ENCODE data around the gene HDDC3.
"Not testable (repeated sequence)": the region's sequence is repeated elsewhere in the genome, so short reads cannot be mapped to it uniquely, and the experiment has no call there.

Gene HDDC3

DNA sequence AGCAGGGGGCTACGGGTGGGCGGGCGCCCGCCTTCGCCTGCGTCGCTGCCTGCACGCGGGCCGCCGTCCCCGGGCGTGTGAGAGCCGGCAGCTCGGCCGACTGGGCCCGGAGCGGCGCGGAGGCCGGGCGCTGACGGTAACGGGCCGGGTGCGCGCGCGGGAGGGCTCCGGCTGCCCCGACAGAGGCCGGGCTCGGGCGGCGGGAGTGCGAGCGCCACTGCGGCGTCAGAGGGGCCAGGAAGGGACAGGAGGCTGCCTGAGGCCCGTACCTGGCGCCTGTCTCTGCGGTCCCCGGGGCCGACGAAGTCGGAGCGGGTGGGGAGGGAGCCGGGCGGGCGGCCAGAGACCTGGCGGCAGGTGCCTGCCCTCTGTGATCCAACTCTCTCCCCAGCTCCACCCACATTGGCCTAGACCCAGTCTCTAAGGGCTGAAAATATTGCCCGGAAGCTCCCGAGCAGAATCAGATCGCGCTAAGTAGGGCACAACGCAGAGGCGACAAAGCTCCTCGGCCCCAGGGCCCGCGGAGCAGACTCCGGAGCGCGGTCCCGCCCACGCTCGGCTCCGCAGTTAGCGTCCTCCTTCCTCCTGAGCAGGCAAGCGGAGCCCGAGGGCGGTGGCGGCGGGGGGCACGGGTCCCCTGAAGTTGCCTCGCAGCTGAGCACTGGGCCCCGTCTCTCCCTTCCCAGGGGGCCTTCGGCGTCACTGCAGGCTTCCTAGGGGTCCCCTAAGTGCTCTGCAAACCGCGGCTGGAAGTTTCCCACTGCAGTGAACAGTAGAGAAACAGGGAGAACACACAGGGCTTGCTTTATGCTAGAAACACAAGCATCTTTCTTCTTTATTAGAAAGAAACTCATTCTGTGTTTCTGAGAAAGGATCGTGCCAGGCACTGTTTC lies 29.3 kb downstream of the HDDC3 start, which contains the start of gene MAN2A2:
TSS of gene MAN2A2 (plus strand) at position 463 of the 893 bp plus-strand sequence. CDS start 906 bp downstream, outside the sequence.
- H3K9me2 ChIP-seq (replicated peaks; ENCODE audit: low read depth, low read length): no peaks in the 10 kb centered on the region
- H3K9me3 ChIP-seq (ENCODE audit: insufficient read depth, low read depth, low read length): no peaks in the 10 kb centered on the region
- peaks cover 19% of the 10 kb centered on the region; the same call in 1 of the 2 replicates for H3K79me2 ChIP-seq (ENCODE audit: insufficient read depth, low read length)
- H3F3A ChIP-seq (ENCODE audit: low read depth): no peaks in the 10 kb centered on the region
- peaks cover 13% of the 10 kb centered on the region for H3K4me1 ChIP-seq (ENCODE audit: insufficient read depth, low read length, poor library complexity, severe bottlenecking)
- H3K4me2 ChIP-seq (ENCODE audit: low read depth, low read length, poor library complexity, severe bottlenecking): peak within 1 kb of the TSS; percentile 93
- TF ChIP-seq EZH2phosphoT487 (IDR thresholded peaks at IDR 0.05; ENCODE audit: borderline replicate concordance) (no peak), CTCF (conservative IDR thresholded peaks at IDR 0.05; ENCODE audit: low read length) (no peak)
- H3K36me3 ChIP-seq (ENCODE audit: insufficient read depth, low read length): no peaks in the 10 kb centered on the region
- H3K9ac ChIP-seq (ENCODE audit: low read depth, low read length, poor library complexity, severe bottlenecking): peak within 1 kb of the TSS; percentile 67
- H4K20me1 ChIP-seq (ENCODE audit: insufficient read depth, low read length, poor library complexity, severe bottlenecking): no peaks in the 10 kb centered on the region
- H3K4me3 ChIP-seq (ENCODE audit: low read length, poor library complexity, severe bottlenecking): peak within 1 kb of the TSS; percentile 84
- H2AFZ ChIP-seq (ENCODE audit: low read length): peak within 1 kb of the TSS; percentile 95
- H3K27me3 ChIP-seq (ENCODE audit: insufficient read depth, low read length, poor library complexity, severe bottlenecking): no peaks in the 10 kb centered on the region

DNA sequence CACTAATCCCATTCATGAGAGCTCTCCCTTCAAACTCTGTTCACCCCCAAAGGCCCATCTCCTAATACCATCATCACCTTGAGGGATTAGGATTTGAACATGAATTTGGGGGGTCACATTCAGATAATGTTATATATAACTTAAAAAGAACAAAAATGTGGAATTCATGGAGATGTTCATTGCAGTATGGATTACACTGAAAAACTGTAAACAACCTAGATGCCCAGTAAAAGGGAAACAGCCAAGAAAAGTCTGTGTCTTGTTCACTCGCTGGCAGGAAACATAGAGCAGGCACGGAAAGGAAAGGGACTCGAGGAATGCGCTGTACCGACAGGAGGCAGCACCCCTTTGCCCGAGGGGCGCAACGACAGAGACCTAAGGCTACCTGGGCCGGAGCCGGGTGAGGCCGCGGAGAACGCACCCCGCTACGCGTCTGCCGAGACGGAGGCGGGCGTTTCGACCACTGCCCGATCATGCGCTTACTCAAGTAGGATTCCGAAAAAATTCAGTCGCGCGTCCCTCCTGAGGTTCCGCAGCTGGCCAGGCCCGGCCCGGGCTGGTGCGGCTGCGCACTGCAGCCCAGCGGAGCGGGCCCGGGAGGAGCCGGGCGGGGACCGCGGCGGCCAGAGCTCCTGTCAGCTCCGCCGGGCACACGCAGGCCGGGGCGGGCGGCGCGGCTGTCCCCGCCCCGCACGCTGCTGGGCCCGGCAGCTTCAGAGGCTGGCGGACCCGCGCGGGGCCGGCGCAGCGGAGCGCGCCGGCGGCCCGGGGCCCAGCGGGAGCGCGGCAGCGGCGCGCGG lies 30.1 kb downstream of the HDDC3 start:
- peak overlapping the region; percentile 95 for H2AFZ ChIP-seq (ENCODE audit: low read length)
- peak overlapping the region; percentile 84 for H3K4me3 ChIP-seq (ENCODE audit: low read length, poor library complexity, severe bottlenecking)
- H3K9ac ChIP-seq (ENCODE audit: low read depth, low read length, poor library complexity, severe bottlenecking): peak overlapping the region; percentile 65
- no peaks in the 10 kb centered on the region for H3K9me3 ChIP-seq (ENCODE audit: insufficient read depth, low read depth, low read length)
- no peaks in the 10 kb centered on the region for H3K9me2 ChIP-seq (replicated peaks; ENCODE audit: low read depth, low read length)
- H3K4me1 ChIP-seq (ENCODE audit: insufficient read depth, low read length, poor library complexity, severe bottlenecking): peaks cover 13% of the 10 kb centered on the region
- no peaks in the 10 kb centered on the region for H4K20me1 ChIP-seq (ENCODE audit: insufficient read depth, low read length, poor library complexity, severe bottlenecking)
- no peaks in the 10 kb centered on the region for H3F3A ChIP-seq (ENCODE audit: low read depth)
- peaks cover 19% of the 10 kb centered on the region; the same call in 1 of the 2 replicates for H3K79me2 ChIP-seq (ENCODE audit: insufficient read depth, low read length)
- TF ChIP-seq CTCF (conservative IDR thresholded peaks at IDR 0.05; ENCODE audit: low read length) (peak; percentile 75), EZH2phosphoT487 (IDR thresholded peaks at IDR 0.05; ENCODE audit: borderline replicate concordance) (no peak)
- H3K27me3 ChIP-seq (ENCODE audit: insufficient read depth, low read length, poor library complexity, severe bottlenecking): no peaks in the 10 kb centered on the region
- H3K36me3 ChIP-seq (ENCODE audit: insufficient read depth, low read length): no peaks in the 10 kb centered on the region
- peak overlapping the region; percentile 63 for H3K4me2 ChIP-seq (ENCODE audit: low read depth, low read length, poor library complexity, severe bottlenecking)

- no peaks in the 10 kb centered on the region for H3F3A ChIP-seq (ENCODE audit: low read depth)
- H3K9me3 ChIP-seq (ENCODE audit: insufficient read depth, low read depth, low read length): no peaks in the 10 kb centered on the region
- H3K4me3 ChIP-seq (ENCODE audit: low read length, poor library complexity, severe bottlenecking): peak overlapping the region; percentile 84
- H3K36me3 ChIP-seq (ENCODE audit: insufficient read depth, low read length): no peaks in the 10 kb centered on the region
- peak overlapping the region; percentile 95; the same call in 1 of the 2 replicates for H2AFZ ChIP-seq (ENCODE audit: low read length)
- peak overlapping the region; percentile 65 for H3K9ac ChIP-seq (ENCODE audit: low read depth, low read length, poor library complexity, severe bottlenecking)
- peaks cover 13% of the 10 kb centered on the region for H3K4me1 ChIP-seq (ENCODE audit: insufficient read depth, low read length, poor library complexity, severe bottlenecking)
- TF ChIP-seq EZH2phosphoT487 (IDR thresholded peaks at IDR 0.05; ENCODE audit: borderline replicate concordance) (no peak), CTCF (conservative IDR thresholded peaks at IDR 0.05; ENCODE audit: low read length) (no peak)
- H3K4me2 ChIP-seq (ENCODE audit: low read depth, low read length, poor library complexity, severe bottlenecking): peak overlapping the region; percentile 63
- no peaks in the 10 kb centered on the region for H4K20me1 ChIP-seq (ENCODE audit: insufficient read depth, low read length, poor library complexity, severe bottlenecking)
- H3K27me3 ChIP-seq (ENCODE audit: insufficient read depth, low read length, poor library complexity, severe bottlenecking): no peaks in the 10 kb centered on the region
- no peaks in the 10 kb centered on the region for H3K9me2 ChIP-seq (replicated peaks; ENCODE audit: low read depth, low read length)
- H3K79me2 ChIP-seq (ENCODE audit: insufficient read depth, low read length): peaks cover 19% of the 10 kb centered on the region; the same call in 1 of the 2 replicates
These were observed 30.9 kb downstream of the HDDC3 start for GRCh38 chr15:90901175-90902039.

GRCh38 chr15:90897131-90897655 lies 35.2 kb downstream of the HDDC3 start:
- H4K20me1 ChIP-seq (ENCODE audit: insufficient read depth, low read length, poor library complexity, severe bottlenecking); H3K9me3 ChIP-seq (ENCODE audit: insufficient read depth, low read depth, low read length); H3K4me3 ChIP-seq (ENCODE audit: low read length, poor library complexity, severe bottlenecking); H2AFZ ChIP-seq (ENCODE audit: low read length); H3F3A ChIP-seq (ENCODE audit: low read depth); H3K4me2 ChIP-seq (ENCODE audit: low read depth, low read length, poor library complexity, severe bottlenecking); H3K9ac ChIP-seq (ENCODE audit: low read depth, low read length, poor library complexity, severe bottlenecking); H3K9me2 ChIP-seq (replicated peaks; ENCODE audit: low read depth, low read length); H3K79me2 ChIP-seq (ENCODE audit: insufficient read depth, low read length); H3K4me1 ChIP-seq (ENCODE audit: insufficient read depth, low read length, poor library complexity, severe bottlenecking); H3K27me3 ChIP-seq (ENCODE audit: insufficient read depth, low read length, poor library complexity, severe bottlenecking): not testable (repeated sequence)
- H3K36me3 ChIP-seq (ENCODE audit: insufficient read depth, low read length): peaks cover 26% of the 10 kb centered on the region; the same call in 1 of the 2 replicates
